HEK293 (cell line): Measurements from ENCODE around the gene ALS2.

ENCODE experiments used
- EGR2 ChIP-seq: fragments of 450-650 bp; formaldehyde crosslinking; IDR thresholded peaks from 2 replicates; pipeline ENCODE4 v1.5.1; 2016; ENCODE audit warnings: low read depth, missing biosample characterization, missing genetic modification characterization
- FEZF1 ChIP-seq: fragments of 450-650 bp; formaldehyde crosslinking; IDR thresholded peaks from 2 replicates; pipeline ENCODE4 v1.5.1; 2016; ENCODE audit warnings: missing biosample characterization, missing genetic modification characterization
- GLIS1 ChIP-seq: fragments of 450-650 bp; formaldehyde crosslinking; IDR thresholded peaks from 2 replicates; pipeline ENCODE4 v1.5.1; 2016; ENCODE audit warnings: missing biosample characterization, missing genetic modification characterization
- KLF10 ChIP-seq: fragments of 450-650 bp; IDR thresholded peaks from 2 replicates; pipeline ENCODE4 v1.5.1; 2018; ENCODE audit warnings: missing biosample characterization, mild to moderate bottlenecking, missing genetic modification characterization
- KLF16 ChIP-seq: fragments of 450-650 bp; formaldehyde crosslinking; IDR thresholded peaks from 2 replicates; pipeline ENCODE4 v1.5.1; 2017; ENCODE audit warnings: missing biosample characterization, missing genetic modification characterization
- MYNN ChIP-seq: fragments of 450-650 bp; formaldehyde crosslinking; IDR thresholded peaks from 2 replicates; pipeline ENCODE4 v1.5.1; 2016; ENCODE audit warnings: missing biosample characterization, missing genetic modification characterization, borderline replicate concordance
- MZF1 ChIP-seq: fragments of 450-650 bp; formaldehyde crosslinking; IDR thresholded peaks from 2 replicates; pipeline ENCODE4 v1.5.1; 2017; ENCODE audit warnings: missing biosample characterization, missing genetic modification characterization, borderline replicate concordance
- ZNF133 ChIP-seq: fragments of 450-650 bp; formaldehyde crosslinking; IDR thresholded peaks from 2 replicates; pipeline ENCODE4 v1.5.1; 2016; ENCODE audit warnings: missing biosample characterization, missing genetic modification characterization
- ZNF16 ChIP-seq: fragments of 450-650 bp; formaldehyde crosslinking; IDR thresholded peaks from 2 replicates; pipeline ENCODE4 v1.5.1; 2016; ENCODE audit warnings: low read depth, missing biosample characterization, missing genetic modification characterization
- ZNF214 ChIP-seq: fragments of 450-650 bp; formaldehyde crosslinking; IDR thresholded peaks from 2 replicates; pipeline ENCODE4 v1.5.1; 2017; ENCODE audit warnings: missing biosample characterization, mild to moderate bottlenecking, missing genetic modification characterization, borderline replicate concordance
- ZNF221 ChIP-seq: fragments of 450-650 bp; formaldehyde crosslinking; IDR thresholded peaks from 2 replicates; pipeline ENCODE4 v1.5.1; 2017; ENCODE audit warnings: missing biosample characterization, missing genetic modification characterization, borderline replicate concordance
- ZNF223 ChIP-seq: fragments of 450-650 bp; formaldehyde crosslinking; IDR thresholded peaks from 2 replicates; pipeline ENCODE4 v1.5.1; 2016; ENCODE audit warnings: missing biosample characterization, missing genetic modification characterization
- ZNF292 ChIP-seq: fragments of 450-650 bp; formaldehyde crosslinking; IDR thresholded peaks from 2 replicates; pipeline ENCODE4 v1.5.1; 2016; ENCODE audit warnings: low read depth, missing biosample characterization, missing genetic modification characterization, borderline replicate concordance
- ZNF335 ChIP-seq: fragments of 450-650 bp; formaldehyde crosslinking; conservative IDR thresholded peaks from 2 replicates; pipeline ENCODE4 v1.5.1; 2016; ENCODE audit warnings: missing biosample characterization, missing genetic modification characterization
- ZNF341 ChIP-seq: fragments of 450-650 bp; formaldehyde crosslinking; IDR thresholded peaks from 2 replicates; pipeline ENCODE4; 2016; ENCODE audit warnings: low read depth, missing biosample characterization, missing genetic modification characterization
- ZNF426 ChIP-seq: fragments of 450-650 bp; formaldehyde crosslinking; IDR thresholded peaks from 2 replicates; pipeline ENCODE4 v1.5.1; 2017; ENCODE audit warnings: missing biosample characterization, missing genetic modification characterization, mild to moderate bottlenecking, inconsistent platforms, moderate library complexity
- ZNF473 ChIP-seq: fragments of 450-650 bp; formaldehyde crosslinking; IDR thresholded peaks from 2 replicates; pipeline ENCODE4 v1.5.1; 2017; ENCODE audit warnings: missing biosample characterization, missing genetic modification characterization
- ZNF529 ChIP-seq: fragments of 450-650 bp; formaldehyde crosslinking; IDR thresholded peaks from 2 replicates; pipeline ENCODE4 v1.5.1; 2017; ENCODE audit warnings: missing genetic modification characterization, missing biosample characterization; ENCODE audit not compliant: insufficient replicate concordance
- ZNF555 ChIP-seq: fragments of 450-650 bp; formaldehyde crosslinking; conservative IDR thresholded peaks from 2 replicates; pipeline ENCODE4 v1.5.1; 2017; ENCODE audit warnings: missing biosample characterization, mild to moderate bottlenecking, missing genetic modification characterization, inconsistent platforms
- ZNF600 ChIP-seq: fragments of 450-650 bp; formaldehyde crosslinking; IDR thresholded peaks from 2 replicates; pipeline ENCODE4 v1.5.1; 2016; ENCODE audit warnings: missing biosample characterization, missing genetic modification characterization
- ZNF664 ChIP-seq: fragments of 450-650 bp; formaldehyde crosslinking; IDR thresholded peaks from 2 replicates; pipeline ENCODE4 v1.5.1; 2016; ENCODE audit warnings: missing biosample characterization, missing genetic modification characterization
- ZNF701 ChIP-seq: fragments of 450-650 bp; formaldehyde crosslinking; IDR thresholded peaks from 2 replicates; pipeline ENCODE4 v1.5.1; 2016; ENCODE audit warnings: missing biosample characterization, missing genetic modification characterization
- ZNF785 ChIP-seq: fragments of 450-650 bp; formaldehyde crosslinking; IDR thresholded peaks from 2 replicates; pipeline ENCODE4 v1.5.1; 2016; ENCODE audit warnings: missing biosample characterization, missing genetic modification characterization
- ZNF830 ChIP-seq: fragments of 450-650 bp; IDR thresholded peaks from 2 replicates; pipeline ENCODE4 v1.5.0; 2018; ENCODE audit warnings: missing biosample characterization, missing genetic modification characterization, low read depth, mild to moderate bottlenecking, moderate library complexity
- ZSCAN23 ChIP-seq: fragments of 450-650 bp; formaldehyde crosslinking; IDR thresholded peaks from 2 replicates; pipeline ENCODE4 v1.5.1; 2016; ENCODE audit warnings: missing biosample characterization, missing genetic modification characterization
- ZXDB ChIP-seq: fragments of 450-650 bp; formaldehyde crosslinking; IDR thresholded peaks from 2 replicates; pipeline ENCODE4 v1.5.1; 2016; ENCODE audit warnings: missing biosample characterization, missing genetic modification characterization
- TF ChIP-seq, protein P1 (sequence below): fragments of 450-650 bp; formaldehyde crosslinking; IDR thresholded peaks from 2 replicates; pipeline ENCODE4 v1.5.1; 2016; ENCODE audit warnings: missing biosample characterization, missing genetic modification characterization
- TF ChIP-seq, protein P2 (sequence below): fragments of 450-650 bp; formaldehyde crosslinking; IDR thresholded peaks from 2 replicates; pipeline ENCODE4 v1.5.1; 2017; ENCODE audit warnings: missing biosample characterization, missing genetic modification characterization
- TF ChIP-seq, protein P3 (sequence below): fragments of 450-650 bp; formaldehyde crosslinking; IDR thresholded peaks from 2 replicates; pipeline ENCODE4 v1.5.1; 2016; ENCODE audit warnings: missing biosample characterization, missing genetic modification characterization, low read depth
- TF ChIP-seq, protein P4 (sequence below): fragments of 450-650 bp; formaldehyde crosslinking; IDR thresholded peaks from 2 replicates; pipeline ENCODE4 v1.5.1; 2016; ENCODE audit warnings: missing biosample characterization, missing genetic modification characterization
- TF ChIP-seq, protein P5 (sequence below): fragments of 450-650 bp; formaldehyde crosslinking; IDR thresholded peaks from 2 replicates; pipeline ENCODE4 v1.5.1; 2017; ENCODE audit warnings: missing biosample characterization, missing genetic modification characterization

The ALS2 gene

DNA sequence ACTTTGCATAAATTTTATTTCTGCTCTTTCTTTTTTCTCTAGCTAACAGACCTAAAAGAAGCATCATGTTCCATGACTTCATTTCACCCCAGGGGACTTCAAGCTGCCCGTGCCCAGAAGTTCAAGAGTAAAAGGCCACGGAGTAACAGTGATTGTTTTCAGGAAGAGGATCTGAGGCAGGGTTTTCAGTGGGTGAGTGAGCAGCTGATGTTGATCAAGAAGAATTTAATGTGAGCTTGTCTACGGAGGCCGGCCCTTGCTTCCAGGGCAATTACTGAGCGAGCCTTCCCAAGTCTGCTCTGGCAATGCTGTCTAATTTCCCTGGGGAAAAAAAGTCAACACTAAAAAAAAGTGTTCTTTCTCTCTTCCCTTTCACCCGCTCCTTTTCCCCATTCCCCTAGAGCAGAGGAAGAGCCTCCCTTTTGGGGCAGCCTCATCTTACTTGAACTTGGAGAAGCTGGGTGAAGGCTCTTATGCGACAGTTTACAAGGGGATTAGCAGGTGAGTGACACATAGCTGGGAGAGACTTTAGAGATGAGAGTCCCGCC is 26.8 kb upstream of the ALS2 start (continued):
- TF ChIP-seq, protein P1, sequence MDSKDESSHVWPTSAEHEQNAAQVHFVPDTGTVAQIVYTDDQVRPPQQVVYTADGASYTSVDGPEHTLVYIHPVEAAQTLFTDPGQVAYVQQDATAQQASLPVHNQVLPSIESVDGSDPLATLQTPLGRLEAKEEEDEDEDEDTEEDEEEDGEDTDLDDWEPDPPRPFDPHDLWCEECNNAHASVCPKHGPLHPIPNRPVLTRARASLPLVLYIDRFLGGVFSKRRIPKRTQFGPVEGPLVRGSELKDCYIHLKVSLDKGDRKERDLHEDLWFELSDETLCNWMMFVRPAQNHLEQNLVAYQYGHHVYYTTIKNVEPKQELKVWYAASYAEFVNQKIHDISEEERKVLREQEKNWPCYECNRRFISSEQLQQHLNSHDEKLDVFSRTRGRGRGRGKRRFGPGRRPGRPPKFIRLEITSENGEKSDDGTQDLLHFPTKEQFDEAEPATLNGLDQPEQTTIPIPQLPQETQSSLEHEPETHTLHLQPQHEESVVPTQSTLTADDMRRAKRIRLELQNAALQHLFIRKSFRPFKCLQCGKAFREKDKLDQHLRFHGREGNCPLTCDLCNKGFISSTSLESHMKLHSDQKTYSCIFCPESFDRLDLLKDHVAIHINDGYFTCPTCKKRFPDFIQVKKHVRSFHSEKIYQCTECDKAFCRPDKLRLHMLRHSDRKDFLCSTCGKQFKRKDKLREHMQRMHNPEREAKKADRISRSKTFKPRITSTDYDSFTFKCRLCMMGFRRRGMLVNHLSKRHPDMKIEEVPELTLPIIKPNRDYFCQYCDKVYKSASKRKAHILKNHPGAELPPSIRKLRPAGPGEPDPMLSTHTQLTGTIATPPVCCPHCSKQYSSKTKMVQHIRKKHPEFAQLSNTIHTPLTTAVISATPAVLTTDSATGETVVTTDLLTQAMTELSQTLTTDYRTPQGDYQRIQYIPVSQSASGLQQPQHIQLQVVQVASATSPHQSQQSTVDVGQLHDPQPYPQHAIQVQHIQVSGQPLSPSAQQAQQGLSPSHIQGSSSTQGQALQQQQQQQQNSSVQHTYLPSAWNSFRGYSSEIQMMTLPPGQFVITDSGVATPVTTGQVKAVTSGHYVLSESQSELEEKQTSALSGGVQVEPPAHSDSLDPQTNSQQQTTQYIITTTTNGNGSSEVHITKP (tag by site-specific recombination), result peak; percentile 61
- TF ChIP-seq ZNF529 (tag by site-specific recombination) (no peak), ZNF664 (no peak), ZNF785 (tag by site-specific recombination) (no peak), ZNF221 (tag by site-specific recombination) (no peak), ZNF292 (tag by site-specific recombination) (no peak), KLF10 (tag by site-specific recombination) (no peak), ZNF600 (peak; percentile 46; the same call in 1 of the 2 replicates), ZNF341 (tag by site-specific recombination) (peak; percentile 31; the same call in 1 of the 2 replicates), ZNF426 (tag by site-specific recombination) (no peak), FEZF1 (tag by site-specific recombination) (peak; percentile 26; the same call in 1 of the 2 replicates), ZNF223 (tag by site-specific recombination) (no peak), ZNF701 (tag by site-specific recombination) (no peak), ZNF335 (tag by site-specific recombination) (peak; percentile 60; the same call in 1 of the 2 replicates), MYNN (tag by site-specific recombination) (no peak), ZNF133 (no peak), ZXDB (tag by site-specific recombination) (0 out of 2 replicates have a peak, but pooled peaks have one; percentile 16), EGR2 (no peak), ZNF214 (tag by site-specific recombination) (no peak), MZF1 (tag by site-specific recombination) (peak; percentile 36; the same call in 1 of the 2 replicates), KLF16 (tag by site-specific recombination) (no peak), ZNF555 (tag by site-specific recombination) (no peak), ZNF473 (tag by site-specific recombination) (no peak), ZNF830 (tag by site-specific recombination) (no peak), ZSCAN23 (tag by site-specific recombination) (no peak), ZNF16 (tag by site-specific recombination) (no peak), GLIS1 (tag by site-specific recombination) (peak; percentile 61)
- TF ChIP-seq, protein P2, sequence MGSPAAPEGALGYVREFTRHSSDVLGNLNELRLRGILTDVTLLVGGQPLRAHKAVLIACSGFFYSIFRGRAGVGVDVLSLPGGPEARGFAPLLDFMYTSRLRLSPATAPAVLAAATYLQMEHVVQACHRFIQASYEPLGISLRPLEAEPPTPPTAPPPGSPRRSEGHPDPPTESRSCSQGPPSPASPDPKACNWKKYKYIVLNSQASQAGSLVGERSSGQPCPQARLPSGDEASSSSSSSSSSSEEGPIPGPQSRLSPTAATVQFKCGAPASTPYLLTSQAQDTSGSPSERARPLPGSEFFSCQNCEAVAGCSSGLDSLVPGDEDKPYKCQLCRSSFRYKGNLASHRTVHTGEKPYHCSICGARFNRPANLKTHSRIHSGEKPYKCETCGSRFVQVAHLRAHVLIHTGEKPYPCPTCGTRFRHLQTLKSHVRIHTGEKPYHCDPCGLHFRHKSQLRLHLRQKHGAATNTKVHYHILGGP (tag by site-specific recombination), result no peak
- TF ChIP-seq, protein P3, sequence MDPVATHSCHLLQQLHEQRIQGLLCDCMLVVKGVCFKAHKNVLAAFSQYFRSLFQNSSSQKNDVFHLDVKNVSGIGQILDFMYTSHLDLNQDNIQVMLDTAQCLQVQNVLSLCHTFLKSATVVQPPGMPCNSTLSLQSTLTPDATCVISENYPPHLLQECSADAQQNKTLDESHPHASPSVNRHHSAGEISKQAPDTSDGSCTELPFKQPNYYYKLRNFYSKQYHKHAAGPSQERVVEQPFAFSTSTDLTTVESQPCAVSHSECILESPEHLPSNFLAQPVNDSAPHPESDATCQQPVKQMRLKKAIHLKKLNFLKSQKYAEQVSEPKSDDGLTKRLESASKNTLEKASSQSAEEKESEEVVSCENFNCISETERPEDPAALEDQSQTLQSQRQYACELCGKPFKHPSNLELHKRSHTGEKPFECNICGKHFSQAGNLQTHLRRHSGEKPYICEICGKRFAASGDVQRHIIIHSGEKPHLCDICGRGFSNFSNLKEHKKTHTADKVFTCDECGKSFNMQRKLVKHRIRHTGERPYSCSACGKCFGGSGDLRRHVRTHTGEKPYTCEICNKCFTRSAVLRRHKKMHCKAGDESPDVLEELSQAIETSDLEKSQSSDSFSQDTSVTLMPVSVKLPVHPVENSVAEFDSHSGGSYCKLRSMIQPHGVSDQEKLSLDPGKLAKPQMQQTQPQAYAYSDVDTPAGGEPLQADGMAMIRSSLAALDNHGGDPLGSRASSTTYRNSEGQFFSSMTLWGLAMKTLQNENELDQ (tag by site-specific recombination), result no peak
- TF ChIP-seq, protein P4, sequence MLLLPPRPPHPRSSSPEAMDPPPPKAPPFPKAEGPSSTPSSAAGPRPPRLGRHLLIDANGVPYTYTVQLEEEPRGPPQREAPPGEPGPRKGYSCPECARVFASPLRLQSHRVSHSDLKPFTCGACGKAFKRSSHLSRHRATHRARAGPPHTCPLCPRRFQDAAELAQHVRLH (tag by site-specific recombination), result no peak
- TF ChIP-seq, protein P5, sequence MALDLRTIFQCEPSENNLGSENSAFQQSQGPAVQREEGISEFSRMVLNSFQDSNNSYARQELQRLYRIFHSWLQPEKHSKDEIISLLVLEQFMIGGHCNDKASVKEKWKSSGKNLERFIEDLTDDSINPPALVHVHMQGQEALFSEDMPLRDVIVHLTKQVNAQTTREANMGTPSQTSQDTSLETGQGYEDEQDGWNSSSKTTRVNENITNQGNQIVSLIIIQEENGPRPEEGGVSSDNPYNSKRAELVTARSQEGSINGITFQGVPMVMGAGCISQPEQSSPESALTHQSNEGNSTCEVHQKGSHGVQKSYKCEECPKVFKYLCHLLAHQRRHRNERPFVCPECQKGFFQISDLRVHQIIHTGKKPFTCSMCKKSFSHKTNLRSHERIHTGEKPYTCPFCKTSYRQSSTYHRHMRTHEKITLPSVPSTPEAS (tag by site-specific recombination), result no peak
